Natural killer cell (primary cell): ENCODE results near the gene JAKMIP1. TPM values are rescaled to one million over a fixed set of nuclear protein-coding genes. Genes with fewer than 3 reads are reported as not detected.

Source experiments
- ATAC-seq, 3 donors: fragments of 150-1000 bp in 2 of 3; fragments of 200-7000 bp in 1 of 3; cut with Tn5 transposase; 1 replicate in 1 of 3; 2 replicates in 2 of 3; pipeline ENCODE4 v1.10.0; 2021; ENCODE audit warnings: mild to moderate bottlenecking in 2 of 3, moderate library complexity in 2 of 3
- DNase-seq, 2 donors: peaks; one replicate each; pipeline versions ENCODE4 v3.0.0 to v3.0.0-alpha.2; 2013 to 2021; ENCODE audit warnings: mixed read lengths in 1 of 2
- H3K27ac ChIP-seq: one replicate; pipeline ENCODE4 v1.5.1; 2013; ENCODE audit warnings: mild to moderate bottlenecking, low read length
- H3K27me3 ChIP-seq: one replicate; pipeline ENCODE4 v1.6.1; 2013; ENCODE audit warnings: low read length; ENCODE audit not compliant: control insufficient read depth, insufficient read depth
- H3K36me3 ChIP-seq: one replicate; pipeline ENCODE4 v1.6.1; 2013; ENCODE audit warnings: low read length; ENCODE audit not compliant: control insufficient read depth, insufficient read depth
- H3K4me1 ChIP-seq: one replicate; pipeline ENCODE4 v1.6.1; 2013; ENCODE audit warnings: low read length; ENCODE audit not compliant: control insufficient read depth, insufficient read depth
- H3K4me3 ChIP-seq: one replicate; pipeline ENCODE4 v1.5.1; 2013; ENCODE audit warnings: low read length
- H3K9me3 ChIP-seq: one replicate; pipeline ENCODE4 v1.6.1; 2013; ENCODE audit warnings: low read length; ENCODE audit not compliant: control insufficient read depth, insufficient read depth
- H3K27ac Mint-ChIP-seq, 2 donors: one replicate each; pipeline ENCODE4 v1.8.0; 2022; ENCODE audit warnings: mild to moderate bottlenecking in 2 of 2, mixed read lengths in 2 of 2, moderate library complexity in 1 of 2
- H3K27me3 Mint-ChIP-seq, 2 donors: one replicate each; pipeline ENCODE4 v1.8.0; 2022; ENCODE audit warnings: low read depth in 2 of 2, mixed read lengths in 2 of 2
- H3K36me3 Mint-ChIP-seq: one replicate; pipeline ENCODE4 v1.8.0; 2022; ENCODE audit warnings: mixed read lengths
- H3K4me1 Mint-ChIP-seq, 2 donors: one replicate each; pipeline ENCODE4 v1.8.0; 2022; ENCODE audit warnings: mixed read lengths in 2 of 2
- H3K4me3 Mint-ChIP-seq: one replicate; pipeline ENCODE4 v1.8.0; 2022; ENCODE audit warnings: mild to moderate bottlenecking, moderate library complexity, mixed read lengths
- H3K9me3 Mint-ChIP-seq, 2 donors: one replicate each; pipeline ENCODE4 v1.8.0; 2022; ENCODE audit warnings: mixed read lengths in 2 of 2
- CTCF ChIP-seq: fragments of 200-600 bp; IDR thresholded peaks from one replicate; pipeline ENCODE4 v1.8.0; 2022; ENCODE audit warnings: antibody characterized with exemption
- WGBS: methylation state at CpG from one replicate; pipeline ENCODE4 v1.1.7; 2013; ENCODE audit warnings: missing lambda C conversion rate; ENCODE audit not compliant: insufficient coverage; 5-methylcytosine and 5-hydroxymethylcytosine counted together
- intact Hi-C: fragments of 100-400 bp; cut with micrococcal nuclease; formaldehyde crosslinking; loops from one replicate; pipeline ENCODE4 v1.14.2; 2022
- total RNA-seq, 4 donors: library from RNA; stranded (reverse); fragments of 120-200 nt in 1 of 4; gene quantifications; one replicate each; pipeline versions ENCODE4 v1.2.3 to v1.2.4, GENCODE V29; 2013 to 2022

Gene JAKMIP1
- total RNA-seq, 3 donors from 2014 or later (not counting 1 experiment from before 2014, with no cell fraction given), result 8.8 to 21.8 (median 16.4) TPM

GRCh38 chr4:6046526-6047129, 153.7 kb downstream of the JAKMIP1 start:
- Histone ChIP-seq H3K4me1 (no peaks in the 10 kb centered on the region), H3K4me3 (no peak overlapping the region), H3K9me3 (no peaks in the 10 kb centered on the region), H3K27ac (no peak overlapping the region), H3K27me3 (no peaks in the 10 kb centered on the region), H3K36me3 (no peaks in the 10 kb centered on the region)
- no peaks in the 10 kb centered on the region for H3K36me3 Mint-ChIP-seq
- 92% methylated on average over 14 of the region's 14 CpGs for WGBS
- no peak for DNase-seq
- no peaks in the 10 kb centered on the region for H3K27me3 Mint-ChIP-seq
- H3K27ac Mint-ChIP-seq, result no peak overlapping the region
- no peak for TF ChIP-seq CTCF
- no peaks in the 10 kb centered on the region for H3K4me1 Mint-ChIP-seq
- intact Hi-C loops, result no loop called here
- ATAC-seq, result no peak
- no peak overlapping the region for H3K4me3 Mint-ChIP-seq
- H3K9me3 Mint-ChIP-seq, result no peaks in the 10 kb centered on the region

GRCh38 chr4:6044805-6045204, 155.5 kb downstream of the JAKMIP1 start:
- Histone ChIP-seq H3K27ac (no peak overlapping the region), H3K4me1 (no peaks in the 10 kb centered on the region), H3K9me3 (no peaks in the 10 kb centered on the region), H3K4me3 (no peak overlapping the region), H3K36me3 (no peaks in the 10 kb centered on the region), H3K27me3 (no peaks in the 10 kb centered on the region)
- H3K27ac Mint-ChIP-seq, result no peak overlapping the region
- ATAC-seq, result no peak
- no peak overlapping the region for H3K4me3 Mint-ChIP-seq
- H3K27me3 Mint-ChIP-seq, result no peaks in the 10 kb centered on the region
- intact Hi-C loops, result no loop called here
- no peaks in the 10 kb centered on the region for H3K4me1 Mint-ChIP-seq
- DNase-seq, result no peak
- no peak for TF ChIP-seq CTCF
- no peaks in the 10 kb centered on the region for H3K9me3 Mint-ChIP-seq
- H3K36me3 Mint-ChIP-seq, result no peaks in the 10 kb centered on the region
- WGBS, result 57% methylated on average over 9 of the region's 9 CpGs

- DNase-seq (no peak), ATAC-seq (no peak)
- no peak for TF ChIP-seq CTCF
- no peak overlapping the region for H3K27ac Mint-ChIP-seq
- no peak overlapping the region for H3K27ac ChIP-seq
- H3K4me3 Mint-ChIP-seq, result no peak overlapping the region
- H3K9me3 Mint-ChIP-seq, result no peaks in the 10 kb centered on the region
- 10% methylated on average over 9 of the region's 9 CpGs for WGBS
- H3K27me3 Mint-ChIP-seq, result no peaks in the 10 kb centered on the region
- H3K4me1 ChIP-seq, result no peaks in the 10 kb centered on the region
- H3K36me3 Mint-ChIP-seq, result no peaks in the 10 kb centered on the region
- intact Hi-C loops, result no loop called here
- no peaks in the 10 kb centered on the region for H3K9me3 ChIP-seq
- no peaks in the 10 kb centered on the region for H3K36me3 ChIP-seq
- H3K4me3 ChIP-seq, result no peak overlapping the region
- no peaks in the 10 kb centered on the region for H3K27me3 ChIP-seq
- H3K4me1 Mint-ChIP-seq, result no peaks in the 10 kb centered on the region
Measured at GRCh38 chr4:6044276-6044675, 156.1 kb downstream of the JAKMIP1 start.

GRCh38 chr4:6043843-6044242, 156.5 kb downstream of the JAKMIP1 start:
- H3K4me3 ChIP-seq, result no peak overlapping the region
- H3K27ac ChIP-seq, result no peak overlapping the region
- no peaks in the 10 kb centered on the region for H3K36me3 ChIP-seq
- H3K27me3 ChIP-seq, result no peaks in the 10 kb centered on the region
- Mint-ChIP-seq H3K27me3 (no peaks in the 10 kb centered on the region), H3K4me1 (no peaks in the 10 kb centered on the region), H3K27ac (no peak overlapping the region), H3K9me3 (no peaks in the 10 kb centered on the region), H3K4me3 (no peak overlapping the region), H3K36me3 (no peaks in the 10 kb centered on the region)
- DNase-seq (no peak), ATAC-seq (no peak)
- no peaks in the 10 kb centered on the region for H3K9me3 ChIP-seq
- H3K4me1 ChIP-seq, result no peaks in the 10 kb centered on the region
- TF ChIP-seq CTCF, result no peak
- WGBS, result 75% methylated on average over 7 of the region's 7 CpGs
- intact Hi-C loops, result no loop called here
